ENCODE results near the gene FIGNL2.
"Not testable (repeated sequence)": the region's sequence is repeated elsewhere in the genome, so short reads cannot be mapped to it uniquely, and the experiment has no call there.

FIGNL2 gene

GRCh38 chr12:51814311-51815088, 34.0 kb downstream of the FIGNL2 start:
- no peak for FAIRE-seq

- no peak for FAIRE-seq
Observed at GRCh38 chr12:51813931-51814310, 34.6 kb downstream of the FIGNL2 start.

GRCh38 chr12:51812871-51813270, 35.6 kb downstream of the FIGNL2 start:
- FAIRE-seq, result no peak

GRCh38 chr12:51811203-51812202, 37.0 kb downstream of the FIGNL2 start:
- no peak for FAIRE-seq

- FAIRE-seq, result no peak
Observed at GRCh38 chr12:51809193-51809592, 39.3 kb downstream of the FIGNL2 start.

- no peak for FAIRE-seq
Observed at GRCh38 chr12:51806896-51807295, 41.6 kb downstream of the FIGNL2 start.

- FAIRE-seq, result no peak
Observed at GRCh38 chr12:51801027-51801426, 47.5 kb downstream of the FIGNL2 start.

GRCh38 chr12:51798501-51798900, 50.0 kb downstream of the FIGNL2 start:
- FAIRE-seq, result no peak

- not testable (repeated sequence) for FAIRE-seq
Observed at GRCh38 chr12:51798051-51798450, 50.5 kb downstream of the FIGNL2 start.

GRCh38 chr12:51797301-51797700, 51.2 kb downstream of the FIGNL2 start:
- FAIRE-seq, result no peak

- no peak for FAIRE-seq
Observed at GRCh38 chr12:51793201-51793600, 55.3 kb downstream of the FIGNL2 start.

GRCh38 chr12:51792417-51792816, 56.1 kb downstream of the FIGNL2 start:
- FAIRE-seq, result no peak

- FAIRE-seq, result no peak
Observed at GRCh38 chr12:51788876-51789275, 59.6 kb downstream of the FIGNL2 start.

GRCh38 chr12:51785906-51786305, 62.6 kb downstream of the FIGNL2 start:
- FAIRE-seq, result no peak

GRCh38 chr12:51784688-51785087, 63.8 kb downstream of the FIGNL2 start:
- no peak for FAIRE-seq

- no peak for FAIRE-seq
Observed at GRCh38 chr12:51779876-51780275, 68.6 kb downstream of the FIGNL2 start.

- FAIRE-seq, result no peak
Observed at GRCh38 chr12:51777973-51778372, 70.5 kb downstream of the FIGNL2 start.

GRCh38 chr12:51777457-51777856, 71.1 kb downstream of the FIGNL2 start:
- no peak for FAIRE-seq

GRCh38 chr12:51774933-51775332, 73.6 kb downstream of the FIGNL2 start:
- FAIRE-seq, result no peak

- no peak for FAIRE-seq
Observed at GRCh38 chr12:51773145-51773869, 75.2 kb downstream of the FIGNL2 start.

- no peak for FAIRE-seq
Observed at GRCh38 chr12:51771008-51771407, 77.5 kb downstream of the FIGNL2 start.
